Adrenal gland (tissue), 12 donors: ENCODE data around the gene CRB1. TPM values are rescaled to one million over a fixed set of nuclear protein-coding genes. Genes with fewer than 3 reads are reported as not detected.

Experiments used
- DNase-seq, 7 donors: peaks; one replicate each; pipeline ENCODE4 v3.0.0-alpha.2; 2019 to 2020
- H3K27ac ChIP-seq, 5 donors: fragments of 200-600 bp; sonication (generic) in 4 of 5; 1 replicate in 3 of 5; 2 replicates in 2 of 5; pipeline versions ENCODE4 v1.5.1 to v1.8.0; 2016 to 2020; ENCODE audit warnings: mild to moderate bottlenecking in 1 of 5
- H3K27me3 ChIP-seq: fragments of 200-600 bp; 2 replicates; pipeline ENCODE4 v1.8.0; 2021
- H3K36me3 ChIP-seq, 2 donors: fragments of 200-600 bp; replicated peaks in 1 of 2; 1 replicate in 1 of 2; 2 replicates in 1 of 2; pipeline versions ENCODE4 v1.5.1 to v1.8.0; 2018 to 2022
- H3K4me1 ChIP-seq, 2 donors: fragments of 200-600 bp; replicated peaks in 1 of 2; 1 replicate in 1 of 2; 2 replicates in 1 of 2; pipeline versions ENCODE4 v1.5.1 to v1.8.0; 2018 to 2021
- H3K4me3 ChIP-seq, 4 donors: fragments of 200-600 bp; sonication (generic) in 3 of 4; one replicate each; pipeline ENCODE4 v1.5.1; 2016 to 2018
- H3K9me3 ChIP-seq, 3 donors: fragments of 200-600 bp; sonication (generic) in 1 of 3; replicated peaks in 1 of 3; 1 replicate in 2 of 3; 2 replicates in 1 of 3; pipeline versions ENCODE4 v1.5.1 to v1.8.0; 2016 to 2021
- CTCF ChIP-seq, 6 experiments: fragments of 450-650 bp in 4 of 6; fragments of 200-600 bp in 2 of 6; sonication (generic) in 1 of 6; IDR thresholded peaks; 1 replicate in 5 of 6; 2 replicates in 1 of 6; pipeline versions ENCODE4 v1.5.1 to v1.8.0; 2016 to 2021; ENCODE audit warnings: antibody characterized with exemption in 6 of 6, mild to moderate bottlenecking in 2 of 6, moderate library complexity in 1 of 6
- POLR2A ChIP-seq, 2 donors: fragments of 450-650 bp; IDR thresholded peaks; one replicate each; pipeline ENCODE4 v1.6.1; 2017; ENCODE audit warnings: antibody characterized with exemption in 2 of 2, mild to moderate bottlenecking in 2 of 2, moderate library complexity in 1 of 2
- WGBS, 4 donors: extraction: QIAGEN DNeasy Blood & Tissue Kit in 2 of 4; methylation state at CpG; one replicate each; pipeline versions ENCODE4 v1.1.5 to v1.1.7; 2013 to 2017; 5-methylcytosine and 5-hydroxymethylcytosine counted together
- intact Hi-C, 2 donors: fragments of 100-400 bp; cut with DNase I; formaldehyde crosslinking; loops; one replicate each; pipeline versions ENCODE4 v1.14.1 to v1.15.0; 2022 to 2023
- polyA plus RNA-seq, 3 donors: library from polyadenylated mRNA; stranded (reverse); fragments of 200-250 nt in 2 of 3; fragments of 350-450 nt in 1 of 3; fragmentation: Illumina TruSeq in 1 of 3; extraction: RNeasy Lipid Tissue Mini Kit (QIAGEN cat#74804) in 1 of 3; gene quantifications; one replicate each; pipeline ENCODE4 v1.2.3, GENCODE V29; 2013 to 2014
- total RNA-seq, 9 donors: library from RNA; depleted of rRNA in 4 of 9; stranded (reverse); fragments of >200 nt in 4 of 9; fragments of 120-200 nt in 1 of 9; fragmentation: NEBNext Ultra II Directional in 1 of 9; extraction: Animal tissue kit (Norgen Biotek cat#: 25700) in 1 of 9; gene quantifications; one replicate each; pipeline versions ENCODE4 v1.1.0 to v1.2.4, GENCODE V29; 2013 to 2023
- donor health status: healthy with polysubstance abuse.
- donor health status: Bipolar disorder and iron deficiency.
- donor health status: DM: yes; HTN: yes; CAD: no.
- donor health status: DM: no; HTN: no; CAD: no.
- donor health status: DM: no; HTN: no; CAD: no.
- donor health status: DM: yes; HTN: yes; CAD: no.

CRB1 gene
- total and polyA plus RNA-seq, 12 donors = 0.11 to 0.92 (median 0.39) TPM; not detected in 2

- no peaks in the 10 kb centered on the region for H3K36me3 ChIP-seq
- WGBS, 4 donors = 24 to 41% (median 39%) methylated on average over 1 of the region's 1 CpG
- H3K27me3 ChIP-seq = no peaks in the 10 kb centered on the region
- H3K4me3 ChIP-seq = no peak overlapping the region
- H3K4me1 ChIP-seq = no peaks in the 10 kb centered on the region
- H3K27ac ChIP-seq = no peak overlapping the region
- intact Hi-C loops = no loop called here
- TF ChIP-seq CTCF (IDR thresholded peaks at IDR 0.05) (no peak), POLR2A (IDR thresholded peaks at IDR 0.05) (no peak)
- H3K9me3 ChIP-seq = no peaks in the 10 kb centered on the region
- DNase-seq = no peak
Measured at GRCh38 chr1:197247465-197247864, 20.6 kb upstream of the CRB1 start.

GRCh38 chr1:197249324-197249723 is 18.7 kb upstream of the CRB1 start:
- Histone ChIP-seq H3K27ac (no peak overlapping the region), H3K36me3 (no peaks in the 10 kb centered on the region), H3K4me3 (no peak overlapping the region), H3K27me3 (no peaks in the 10 kb centered on the region), H3K4me1 (no peaks in the 10 kb centered on the region), H3K9me3 (peaks cover 0 to 3% (median 0%) of the 10 kb centered on the region in 3 donors)
- TF ChIP-seq CTCF (IDR thresholded peaks at IDR 0.05) = no peak
- no peak for TF ChIP-seq POLR2A (IDR thresholded peaks at IDR 0.05)
- intact Hi-C loops = no loop called here
- WGBS, 4 donors = 41 to 66% (median 52%) methylated on average over 2 of the region's 2 CpGs
- no peak for DNase-seq

GRCh38 chr1:197250616-197251015 is 17.4 kb upstream of the CRB1 start:
- no peak for TF ChIP-seq POLR2A (IDR thresholded peaks at IDR 0.05)
- TF ChIP-seq CTCF (IDR thresholded peaks at IDR 0.05) = no peak
- H3K4me1 ChIP-seq = no peaks in the 10 kb centered on the region
- WGBS, 4 donors = 46 to 67% (median 60%) methylated on average over 2 of the region's 2 CpGs
- DNase-seq = no peak
- H3K27ac ChIP-seq = no peak overlapping the region
- no peak overlapping the region for H3K4me3 ChIP-seq
- intact Hi-C loops = no loop called here
- no peaks in the 10 kb centered on the region for H3K36me3 ChIP-seq
- peaks cover 0 to 3% (median 0%) of the 10 kb centered on the region in 3 donors for H3K9me3 ChIP-seq
- no peaks in the 10 kb centered on the region for H3K27me3 ChIP-seq

GRCh38 chr1:197252973-197253372 is 15.1 kb upstream of the CRB1 start:
- no peak for DNase-seq
- Histone ChIP-seq H3K9me3 (peaks cover 0 to 3% (median 0%) of the 10 kb centered on the region in 3 donors), H3K4me1 (no peaks in the 10 kb centered on the region), H3K27ac (no peak overlapping the region), H3K4me3 (no peak overlapping the region), H3K27me3 (no peaks in the 10 kb centered on the region), H3K36me3 (no peaks in the 10 kb centered on the region)
- intact Hi-C loops = no loop called here
- TF ChIP-seq CTCF (IDR thresholded peaks at IDR 0.05) (no peak), POLR2A (IDR thresholded peaks at IDR 0.05) (no peak)
- WGBS, 4 donors = 62 to 73% (median 67%) methylated on average over 4 of the region's 4 CpGs
